ENCODE measurements around the gene TBL3. TPM values are rescaled to one million over a fixed set of nuclear protein-coding genes. Genes with fewer than 3 reads are reported as not detected.

TBL3 gene
- total RNA-seq, 1 donor from 2014 or later: 30.7 TPM

GRCh38 chr16:2005646-2006045, 33.8 kb downstream of the TBL3 start:
- TF ChIP-seq CTCF (IDR thresholded peaks at IDR 0.05) (no peak), EZH2 (IDR thresholded peaks at IDR 0.05) (no peak), EZH2phosphoT487 (IDR thresholded peaks at IDR 0.05) (no peak)
- Histone ChIP-seq H3K4me1 (peaks cover 17% of the 10 kb centered on the region), H3K4me2 (no peak overlapping the region), H3K9ac (no peak overlapping the region), H3K4me3 (no peak overlapping the region), H3K9me3 (ENCODE audit: low read depth) (no peaks in the 10 kb centered on the region), H3K27ac (no peak overlapping the region), H3F3A (ENCODE audit: low read depth) (peaks cover 28% of the 10 kb centered on the region), H4K20me1 (ENCODE audit: low read depth) (peaks cover 66% of the 10 kb centered on the region), H3K36me3 (no peaks in the 10 kb centered on the region), H3K79me2 (ENCODE audit: low read depth) (peaks cover 52% of the 10 kb centered on the region), H2AFZ (replicated peaks) (no peak overlapping the region), H3K27me3 (no peaks in the 10 kb centered on the region)
- Mint-ChIP-seq H3K4me1 (peaks cover 34% of the 10 kb centered on the region), H3K27ac (no peak overlapping the region), H3K4me3 (no peak overlapping the region), H3K27me3 (ENCODE audit: insufficient read depth, low read depth) (peaks cover 2% of the 10 kb centered on the region), H3K9me3 (no peaks in the 10 kb centered on the region), H3K36me3 (peaks cover 4% of the 10 kb centered on the region)
- DNase-seq (ENCODE audit: low spot score): no peak

DNA sequence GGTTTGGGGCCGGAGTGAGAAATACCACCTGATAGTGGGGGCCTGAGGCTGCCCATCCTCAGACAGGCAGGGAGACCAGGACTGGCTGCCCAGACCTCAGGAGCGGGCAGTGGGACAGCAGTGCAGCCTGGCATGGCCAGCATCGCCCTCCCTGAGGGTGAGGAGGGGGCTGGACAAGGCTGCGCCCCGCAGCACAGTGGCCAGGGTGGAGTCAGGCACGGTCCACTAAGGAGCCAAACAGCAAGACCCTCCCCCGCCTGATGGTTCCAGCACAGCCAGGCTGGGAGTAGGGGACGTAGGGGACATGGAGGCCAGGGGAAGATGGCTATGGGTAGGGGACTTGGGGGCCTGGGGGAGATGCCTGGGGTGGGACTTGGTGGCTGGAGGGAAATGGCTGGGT, 34.5 kb downstream of the TBL3 start:
- peaks cover 52% of the 10 kb centered on the region for H3K79me2 ChIP-seq (ENCODE audit: low read depth)
- no peaks in the 10 kb centered on the region for H3K9me3 ChIP-seq (ENCODE audit: low read depth)
- Mint-ChIP-seq H3K27me3 (ENCODE audit: insufficient read depth, low read depth) (peaks cover 2% of the 10 kb centered on the region), H3K4me3 (peak overlapping the region; percentile 71), H3K27ac (peak overlapping the region; percentile 57), H3K4me1 (peaks cover 34% of the 10 kb centered on the region), H3K9me3 (no peaks in the 10 kb centered on the region), H3K36me3 (peaks cover 4% of the 10 kb centered on the region)
- H3K9ac ChIP-seq: no peak overlapping the region
- H3F3A ChIP-seq (ENCODE audit: low read depth): peaks cover 30% of the 10 kb centered on the region
- no peak overlapping the region for H3K4me2 ChIP-seq
- H3K4me1 ChIP-seq: peaks cover 17% of the 10 kb centered on the region
- H4K20me1 ChIP-seq (ENCODE audit: low read depth): peaks cover 66% of the 10 kb centered on the region
- DNase-seq (ENCODE audit: low spot score): no peak
- no peaks in the 10 kb centered on the region for H3K27me3 ChIP-seq
- TF ChIP-seq EZH2 (IDR thresholded peaks at IDR 0.05) (no peak), CTCF (IDR thresholded peaks at IDR 0.05) (no peak), EZH2phosphoT487 (IDR thresholded peaks at IDR 0.05) (no peak)
- H3K27ac ChIP-seq: no peak overlapping the region
- no peaks in the 10 kb centered on the region for H3K36me3 ChIP-seq
- no peak overlapping the region for H2AFZ ChIP-seq (replicated peaks)
- no peak overlapping the region for H3K4me3 ChIP-seq

DNA sequence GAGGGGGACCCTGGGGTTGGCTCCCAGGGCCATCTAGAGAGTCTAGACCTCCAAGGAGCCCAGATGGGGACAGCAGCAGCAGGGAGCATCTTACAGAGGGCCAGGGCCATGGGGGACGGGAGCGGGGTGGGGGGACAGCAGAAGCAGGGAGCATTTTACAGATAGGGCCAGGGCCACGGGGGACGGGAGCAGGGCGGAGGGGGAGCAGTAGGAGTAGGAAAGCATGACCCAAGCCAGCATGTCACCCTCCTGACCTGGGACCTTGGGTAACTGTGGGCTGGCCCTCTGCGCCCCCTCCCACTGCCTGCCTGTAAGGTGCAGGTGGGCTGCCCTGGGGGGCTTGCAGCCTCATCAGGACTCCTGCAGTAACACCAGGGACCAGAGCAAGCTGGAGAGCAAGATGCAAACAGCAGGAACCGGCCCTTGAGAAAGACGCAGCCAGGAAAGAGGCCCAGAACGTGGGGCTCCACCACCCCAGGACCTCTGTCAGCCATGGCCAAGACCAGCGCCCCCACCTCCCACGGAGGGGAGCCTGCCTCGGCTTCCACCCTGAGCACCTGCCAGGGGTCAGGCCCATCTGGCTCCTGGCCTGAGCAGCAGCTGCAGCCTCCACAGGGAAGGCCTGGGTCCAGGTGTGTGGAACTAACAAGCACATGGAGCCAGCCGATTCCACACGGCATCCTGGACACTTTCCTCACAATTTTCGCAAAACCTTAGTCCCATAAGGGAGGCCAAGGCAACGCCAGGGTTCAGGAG, 35.4 kb downstream of the TBL3 start:
- Histone ChIP-seq H3K27ac (no peak overlapping the region), H3K27me3 (no peaks in the 10 kb centered on the region), H3K79me2 (ENCODE audit: low read depth) (peaks cover 52% of the 10 kb centered on the region), H3K4me3 (no peak overlapping the region), H3K36me3 (no peaks in the 10 kb centered on the region), H2AFZ (replicated peaks) (no peak overlapping the region), H3K9ac (no peak overlapping the region), H3K9me3 (ENCODE audit: low read depth) (no peaks in the 10 kb centered on the region), H4K20me1 (ENCODE audit: low read depth) (peaks cover 62% of the 10 kb centered on the region), H3K4me2 (peak overlapping the region; percentile 89), H3F3A (ENCODE audit: low read depth) (peaks cover 30% of the 10 kb centered on the region), H3K4me1 (peaks cover 17% of the 10 kb centered on the region)
- Mint-ChIP-seq H3K9me3 (no peaks in the 10 kb centered on the region), H3K27ac (no peak overlapping the region), H3K36me3 (peaks cover 4% of the 10 kb centered on the region), H3K4me3 (peak overlapping the region; percentile 88), H3K4me1 (peaks cover 34% of the 10 kb centered on the region), H3K27me3 (ENCODE audit: insufficient read depth, low read depth) (peaks cover 2% of the 10 kb centered on the region)
- no peak for DNase-seq (ENCODE audit: low spot score)
- TF ChIP-seq EZH2phosphoT487 (IDR thresholded peaks at IDR 0.05): no peak
- TF ChIP-seq CTCF (IDR thresholded peaks at IDR 0.05): no peak
- no peak for TF ChIP-seq EZH2 (IDR thresholded peaks at IDR 0.05)
